GM23338 (cell line): ENCODE results near the gene ABR. TPM values are rescaled to one million over a fixed set of nuclear protein-coding genes. Genes with fewer than 3 reads are reported as not detected.
A peak's percentile ranks its signal among the peaks of the same experiment; 100 is the strongest.

Experiments
- ATAC-seq: fragments of 200-7000 bp; cut with Tn5 transposase; 3 replicates; pipeline ENCODE4 v1.9.1; 2020
- DNase-seq: peaks from one replicate; pipeline ENCODE4 v3.0.0-alpha.2; 2015; ENCODE audit warnings: low spot score
- H2AFZ ChIP-seq: fragments of 200-600 bp; sonication (generic); 2 replicates; pipeline ENCODE4 v1.8.0; 2016; ENCODE audit warnings: antibody characterized with exemption, mild to moderate bottlenecking, moderate library complexity
- H3F3A ChIP-seq: fragments of 200-600 bp; sonication (generic); replicated peaks from 2 replicates; pipeline ENCODE4 v1.8.0; 2017; ENCODE audit warnings: antibody characterized with exemption, mixed run types, low read depth
- H3K27ac ChIP-seq: fragments of 200-600 bp; sonication (generic); 2 replicates; pipeline ENCODE4 v1.6.1; 2016; ENCODE audit warnings: low read depth
- H3K27me3 ChIP-seq: fragments of 200-600 bp; sonication (generic); 2 replicates; pipeline ENCODE4 v1.8.0; 2016; ENCODE audit warnings: mild to moderate bottlenecking, mixed run types, moderate library complexity; ENCODE audit not compliant: insufficient read depth
- H3K36me3 ChIP-seq: fragments of 200-600 bp; sonication (generic); 2 replicates; pipeline ENCODE4 v1.8.0; 2016; ENCODE audit warnings: mild to moderate bottlenecking; ENCODE audit not compliant: insufficient read depth
- H3K4me1 ChIP-seq: fragments of 200-600 bp; sonication (generic); 2 replicates; pipeline ENCODE4 v1.8.0; 2016; ENCODE audit warnings: mild to moderate bottlenecking, moderate library complexity; ENCODE audit not compliant: insufficient read depth
- H3K4me2 ChIP-seq: fragments of 200-600 bp; sonication (generic); 2 replicates; pipeline ENCODE4 v1.7.1; 2017; ENCODE audit warnings: mixed run types
- H3K4me3 ChIP-seq: fragments of 200-600 bp; sonication (generic); 2 replicates; pipeline ENCODE4 v1.6.1; 2016; ENCODE audit warnings: mixed run types
- H3K79me2 ChIP-seq: fragments of 200-600 bp; sonication (generic); replicated peaks from 2 replicates; pipeline ENCODE4 v1.8.0; 2017; ENCODE audit warnings: mild to moderate bottlenecking; ENCODE audit not compliant: insufficient read depth
- H3K9me2 ChIP-seq: fragments of 200-600 bp; sonication (generic); 2 replicates; pipeline ENCODE4 v1.8.0; 2017; ENCODE audit not compliant: insufficient read depth
- H4K20me1 ChIP-seq: fragments of 200-600 bp; sonication (generic); replicated peaks from 2 replicates; pipeline ENCODE4 v1.8.0; 2017; ENCODE audit warnings: mild to moderate bottlenecking; ENCODE audit not compliant: insufficient read depth
- H3K27ac Mint-ChIP-seq: 2 replicates; pipeline ENCODE4 v1.8.0; 2020; ENCODE audit warnings: inconsistent platforms, mild to moderate bottlenecking, moderate library complexity, mixed read lengths
- H3K27me3 Mint-ChIP-seq: 3 replicates; pipeline ENCODE4 v1.8.0; 2022; ENCODE audit warnings: low read depth, mild to moderate bottlenecking, moderate library complexity, mixed read lengths, inconsistent platforms; ENCODE audit not compliant: insufficient read depth, poor library complexity
- H3K36me3 Mint-ChIP-seq: 3 replicates; pipeline ENCODE4 v1.8.0; 2021; ENCODE audit warnings: low read depth, mild to moderate bottlenecking, inconsistent platforms, moderate library complexity, mixed read lengths
- H3K4me1 Mint-ChIP-seq: 3 replicates; pipeline ENCODE4 v1.8.0; 2020; ENCODE audit warnings: mild to moderate bottlenecking, inconsistent platforms, mixed read lengths
- H3K4me3 Mint-ChIP-seq: 3 replicates; pipeline ENCODE4 v1.8.0; 2021; ENCODE audit warnings: moderate library complexity, mild to moderate bottlenecking, inconsistent platforms, mixed read lengths
- H3K9me3 Mint-ChIP-seq: 3 replicates; pipeline ENCODE4 v1.8.0; 2020; ENCODE audit warnings: moderate library complexity, mild to moderate bottlenecking, inconsistent platforms, mixed read lengths
- CREB1 ChIP-seq: fragments of 250-450 bp; sonication (Bioruptor Pico); IDR thresholded peaks from 2 replicates; pipeline ENCODE4 v1.5.0; 2020; ENCODE audit warnings: low read depth, mild to moderate bottlenecking, moderate library complexity
- ETS1 ChIP-seq: IDR thresholded peaks from 2 replicates; pipeline ENCODE4 v1.6.1; 2016; ENCODE audit warnings: antibody characterized with exemption
- EZH2 ChIP-seq: fragments of 200-600 bp; sonication (generic); IDR thresholded peaks from one replicate; pipeline ENCODE4 v1.8.0; 2017; ENCODE audit warnings: antibody characterized with exemption, mild to moderate bottlenecking, low read depth; ENCODE audit not compliant: unreplicated experiment
- EZH2phosphoT487 ChIP-seq: fragments of 200-600 bp; sonication (generic); IDR thresholded peaks from one replicate; pipeline ENCODE4 v1.8.1; 2018; ENCODE audit warnings: antibody characterized with exemption; ENCODE audit not compliant: unreplicated experiment
- JUNB ChIP-seq: IDR thresholded peaks from one replicate; pipeline ENCODE4 v1.6.1; 2016; ENCODE audit warnings: antibody characterized with exemption; ENCODE audit not compliant: unreplicated experiment
- NANOG ChIP-seq: IDR thresholded peaks from 2 replicates; pipeline ENCODE4 v1.6.1; 2016; ENCODE audit warnings: antibody characterized with exemption, borderline replicate concordance
- POLR2AphosphoS5 ChIP-seq: IDR thresholded peaks from 2 replicates; pipeline ENCODE4 v1.6.1; 2016; ENCODE audit warnings: antibody characterized with exemption, low read depth
- REST ChIP-seq: IDR thresholded peaks from one replicate; pipeline ENCODE4 v1.6.1; 2018; ENCODE audit warnings: antibody characterized with exemption; ENCODE audit not compliant: unreplicated experiment
- ZNF114 ChIP-seq: fragments of 250-450 bp; sonication (Bioruptor Pico); IDR thresholded peaks from 2 replicates; pipeline ENCODE4 v1.5.0; 2020; ENCODE audit warnings: mild to moderate bottlenecking, moderate library complexity
- ZNF331 ChIP-seq: fragments of 250-450 bp; sonication (Bioruptor Pico); IDR thresholded peaks from 2 replicates; pipeline ENCODE4 v1.5.0; 2020; ENCODE audit warnings: low read depth, mild to moderate bottlenecking, moderate library complexity
- ZNF462 ChIP-seq: fragments of 250-450 bp; sonication (Bioruptor Pico); IDR thresholded peaks from 2 replicates; pipeline ENCODE4 v1.5.0; 2020; ENCODE audit warnings: mild to moderate bottlenecking, moderate library complexity
- polyA plus RNA-seq: library from polyadenylated mRNA; unstranded; fragments of >200 nt; fragmentation: Nextera tagmentation; extraction: Ambion mirVana; gene quantifications from 2 replicates; pipeline ENCODE4 v1.2.1, GENCODE V29; 2016
- total RNA-seq: library from RNA; depleted of rRNA; stranded (reverse); fragments of >200 nt; shearing (Covaris generic); gene quantifications from 2 replicates; pipeline ENCODE4 v1.2.3, GENCODE V29; 2014
- TF ChIP-seq, protein P1 (sequence below), 2 experiments: fragments of 200-600 bp in 1 of 2; sonication (generic) in 1 of 2; conservative IDR thresholded peaks; 2 replicates each; pipeline versions ENCODE4 v1.5.1 to v1.6.1; 2016 to 2017; ENCODE audit warnings: antibody characterized with exemption in 2 of 2, low read depth in 2 of 2, mild to moderate bottlenecking in 2 of 2, moderate library complexity in 1 of 2

The ABR gene
- total and polyA plus RNA-seq, 2 experiments from 2014 or later: 15.0 to 27.7 TPM

- no peak for TF ChIP-seq ZNF462 (CRISPR knock-in tag)
- TF ChIP-seq ZNF114 (CRISPR knock-in tag): no peak
- TF ChIP-seq ZNF331 (CRISPR knock-in tag): no peak
- no peak for TF ChIP-seq EZH2
- no peak for TF ChIP-seq POLR2AphosphoS5
These were observed 26.4 kb upstream of the ABR start (continued) for GRCh38 chr17:1206026-1206777.

DNA sequence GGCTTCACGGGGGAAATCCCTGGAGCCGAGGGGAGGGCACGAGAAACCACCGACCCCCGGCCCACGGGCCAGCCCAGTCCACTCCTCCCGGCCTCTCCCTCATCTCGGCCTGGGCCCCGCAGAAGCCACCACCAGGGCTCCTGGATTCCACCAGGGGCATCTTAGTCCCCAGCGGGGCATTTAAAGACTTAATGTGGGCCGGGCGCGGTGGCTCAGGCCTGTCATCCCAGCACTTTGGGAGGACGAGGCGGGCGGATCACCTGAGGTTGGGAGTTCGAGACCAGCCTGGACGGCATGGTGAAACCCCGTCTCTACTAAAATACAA lies 24.1 kb upstream of the ABR start:
- ATAC-seq (peak; percentile 41), DNase-seq (peak; percentile 52)
- H3K27ac ChIP-seq: no peak overlapping the region
- Mint-ChIP-seq H3K9me3 (no peaks in the 10 kb centered on the region), H3K27ac (no peak overlapping the region), H3K4me3 (peak overlapping the region; percentile 73), H3K27me3 (peaks cover 8% of the 10 kb centered on the region), H3K4me1 (no peaks in the 10 kb centered on the region; the same call in 2 of the 3 replicates), H3K36me3 (no peaks in the 10 kb centered on the region)
- no peaks in the 10 kb centered on the region for H3K36me3 ChIP-seq
- peak overlapping the region; percentile 82 for H3K4me2 ChIP-seq
- peak overlapping the region; percentile 75 for H3K4me3 ChIP-seq
- H3K27me3 ChIP-seq: peaks cover 6% of the 10 kb centered on the region; the same call in 1 of the 2 replicates
- peak overlapping the region; percentile 97 for H2AFZ ChIP-seq
- no peaks in the 10 kb centered on the region for H4K20me1 ChIP-seq
- H3F3A ChIP-seq: no peaks in the 10 kb centered on the region
- 0 out of 2 replicates have a peak, but pooled peaks cover 3% of the 10 kb centered on the region for H3K9me2 ChIP-seq
- no peaks in the 10 kb centered on the region for H3K4me1 ChIP-seq
- no peaks in the 10 kb centered on the region for H3K79me2 ChIP-seq
- TF ChIP-seq NANOG: no peak
- TF ChIP-seq REST: no peak
- no peak for TF ChIP-seq JUNB
- TF ChIP-seq EZH2phosphoT487: no peak
- TF ChIP-seq, protein P1, sequence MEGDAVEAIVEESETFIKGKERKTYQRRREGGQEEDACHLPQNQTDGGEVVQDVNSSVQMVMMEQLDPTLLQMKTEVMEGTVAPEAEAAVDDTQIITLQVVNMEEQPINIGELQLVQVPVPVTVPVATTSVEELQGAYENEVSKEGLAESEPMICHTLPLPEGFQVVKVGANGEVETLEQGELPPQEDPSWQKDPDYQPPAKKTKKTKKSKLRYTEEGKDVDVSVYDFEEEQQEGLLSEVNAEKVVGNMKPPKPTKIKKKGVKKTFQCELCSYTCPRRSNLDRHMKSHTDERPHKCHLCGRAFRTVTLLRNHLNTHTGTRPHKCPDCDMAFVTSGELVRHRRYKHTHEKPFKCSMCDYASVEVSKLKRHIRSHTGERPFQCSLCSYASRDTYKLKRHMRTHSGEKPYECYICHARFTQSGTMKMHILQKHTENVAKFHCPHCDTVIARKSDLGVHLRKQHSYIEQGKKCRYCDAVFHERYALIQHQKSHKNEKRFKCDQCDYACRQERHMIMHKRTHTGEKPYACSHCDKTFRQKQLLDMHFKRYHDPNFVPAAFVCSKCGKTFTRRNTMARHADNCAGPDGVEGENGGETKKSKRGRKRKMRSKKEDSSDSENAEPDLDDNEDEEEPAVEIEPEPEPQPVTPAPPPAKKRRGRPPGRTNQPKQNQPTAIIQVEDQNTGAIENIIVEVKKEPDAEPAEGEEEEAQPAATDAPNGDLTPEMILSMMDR (conservative IDR thresholded peaks at IDR 0.05; ENCODE audit: low read depth in 2 of 2): no peak
- no peak for TF ChIP-seq ETS1
- no peak for TF ChIP-seq CREB1 (CRISPR knock-in tag)
- TF ChIP-seq POLR2AphosphoS5: no peak
- TF ChIP-seq ZNF331 (CRISPR knock-in tag): no peak
